H1 (cell line): ENCODE results near the gene HOXD12. TPM values are rescaled to one million over a fixed set of nuclear protein-coding genes. Genes with fewer than 3 reads are reported as not detected.

Experiments used
- ATF3 ChIP-seq: IDR thresholded peaks from 2 replicates; pipeline ENCODE4 v1.6.1; 2011; ENCODE audit warnings: low read depth, mild to moderate bottlenecking, low read length; ENCODE audit not compliant: insufficient read depth
- BRCA1 ChIP-seq: IDR thresholded peaks from 2 replicates; pipeline ENCODE4 v1.6.1; 2012; ENCODE audit warnings: low read depth, low read length, improper control_type of control experiment
- CHD2 ChIP-seq: IDR thresholded peaks from 2 replicates; pipeline ENCODE4 v1.6.1; 2012; ENCODE audit warnings: low read length, improper control_type of control experiment
- CTCF ChIP-seq, 3 experiments: IDR thresholded peaks; 1 replicate in 2 of 3; 2 replicates in 1 of 3; pipeline versions ENCODE4 v1.5.1 to v1.6.1; 2011; ENCODE audit warnings: low read length in 3 of 3, mild to moderate bottlenecking in 3 of 3, inconsistent platforms in 2 of 3, low read depth in 1 of 3, moderate library complexity in 1 of 3; ENCODE audit not compliant: insufficient read depth in 1 of 3; ENCODE audit errors: control extremely low read depth in 1 of 3
- GTF2F1 ChIP-seq: IDR thresholded peaks from 2 replicates; pipeline ENCODE4 v1.6.1; 2012; ENCODE audit warnings: low read depth, low read length, improper control_type of control experiment, borderline replicate concordance
- KDM4A ChIP-seq: IDR thresholded peaks from one replicate; pipeline ENCODE4 v1.7.1; 2012; ENCODE audit warnings: low read depth, mild to moderate bottlenecking, moderate library complexity, low read length, inconsistent platforms; ENCODE audit not compliant: severe bottlenecking
- MAX ChIP-seq: IDR thresholded peaks from 2 replicates; pipeline ENCODE4 v1.6.1; 2012; ENCODE audit warnings: inconsistent platforms
- PHF8 ChIP-seq: fragments of 200-600 bp; sonication (generic); conservative IDR thresholded peaks from 2 replicates; pipeline ENCODE4 v1.7.1; 2012; ENCODE audit warnings: low read depth, mild to moderate bottlenecking, inconsistent platforms, low read length, moderate library complexity
- POU5F1 ChIP-seq: IDR thresholded peaks from 2 replicates; pipeline ENCODE4 v1.6.1; 2011; ENCODE audit warnings: low read depth, mild to moderate bottlenecking, low read length, moderate library complexity
- RAD21 ChIP-seq, 2 experiments: IDR thresholded peaks in 1 of 2; conservative IDR thresholded peaks in 1 of 2; 2 replicates each; pipeline ENCODE4 v1.6.1; 2011; ENCODE audit warnings: low read depth in 2 of 2, low read length in 2 of 2, improper control_type of control experiment in 1 of 2, inconsistent platforms in 1 of 2, mild to moderate bottlenecking in 1 of 2, moderate library complexity in 1 of 2
- RBBP5 ChIP-seq: IDR thresholded peaks from 2 replicates; pipeline ENCODE4 v1.7.1; 2012; ENCODE audit warnings: low read depth, mild to moderate bottlenecking, inconsistent platforms, low read length, moderate library complexity, borderline replicate concordance
- SIN3A ChIP-seq, 2 experiments: IDR thresholded peaks in 1 of 2; conservative IDR thresholded peaks in 1 of 2; 2 replicates each; pipeline ENCODE4 v1.6.1; 2011 to 2012; ENCODE audit warnings: low read length in 2 of 2, improper control_type of control experiment in 1 of 2, low read depth in 1 of 2, mild to moderate bottlenecking in 1 of 2
- SIX5 ChIP-seq: IDR thresholded peaks from 2 replicates; pipeline ENCODE4 v1.6.1; 2011; ENCODE audit warnings: mild to moderate bottlenecking, low read depth, low read length
- SP2 ChIP-seq: IDR thresholded peaks from 2 replicates; pipeline ENCODE4 v1.6.1; 2012; ENCODE audit warnings: mild to moderate bottlenecking, low read length, inconsistent platforms
- TAF1 ChIP-seq: IDR thresholded peaks from 2 replicates; pipeline ENCODE4 v1.6.1; 2011; ENCODE audit warnings: mild to moderate bottlenecking, low read depth, low read length
- ZNF274 ChIP-seq: IDR thresholded peaks from 2 replicates; pipeline ENCODE4 v1.7.0; 2012; ENCODE audit warnings: low read length, borderline replicate concordance; ENCODE audit errors: extremely low read depth
- polyA plus RNA-seq, 7 experiments: library from polyadenylated mRNA; depleted of rRNA in 3 of 7; stranded (reverse) in 5 of 7; unstranded in 2 of 7; fragments of >200 nt in 5 of 7; fragments of 200-250 nt in 2 of 7; gene quantifications; 1 replicate in 5 of 7; 2 replicates in 1 of 7; 4 replicates in 1 of 7; pipeline versions ENCODE4 v1.2.1 to v1.2.3, GENCODE V29; 2011 to 2013; ENCODE audit warnings: missing spikeins in 2 of 7, mixed read lengths in 2 of 7
- total RNA-seq: library from RNA; stranded (reverse); fragmentation: NEBNext Ultra II Directional; extraction: Animal tissue kit (Norgen Biotek cat#: 25700); gene quantifications from 2 replicates; pipeline ENCODE4 v1.2.1, GENCODE V29; 2021

HOXD12 gene
- total and polyA plus RNA-seq, 2 of the 8 experiments (the other 6 are each of a cell fraction or from before 2014, with no cell fraction given) = not detected

GRCh38 chr2:176140513-176141317 is 41.1 kb downstream of the HOXD12 start (continued):
- TF ChIP-seq SP2 = no peak
- TF ChIP-seq CTCF (IDR thresholded peaks at IDR 0.05; ENCODE audit: control extremely low read depth in 1 of 3, insufficient read depth in 1 of 3, low read depth in 1 of 3, low read length in 3 of 3) = peak; percentile 84 to 96 (median 93)
- TF ChIP-seq TAF1 = no peak
- no peak for TF ChIP-seq SIX5
- TF ChIP-seq BRCA1 = no peak
- no peak for TF ChIP-seq CHD2
- peak; percentile 96 for TF ChIP-seq RAD21 (IDR thresholded peaks at IDR 0.05 in 1 of 2, conservative IDR thresholded peaks at IDR 0.05 in 1 of 2; ENCODE audit: low read depth in 2 of 2, low read length in 2 of 2)
- no peak for TF ChIP-seq PHF8
- no peak for TF ChIP-seq ZNF274
- TF ChIP-seq ATF3 = no peak
- no peak for TF ChIP-seq GTF2F1
- TF ChIP-seq MAX = peak; percentile 85
- peak; percentile 100 for TF ChIP-seq KDM4A
- TF ChIP-seq SIN3A (conservative IDR thresholded peaks at IDR 0.05 in 1 of 2, IDR thresholded peaks at IDR 0.05 in 1 of 2; ENCODE audit: low read depth in 1 of 2, low read length in 2 of 2) = 0 out of 4 replicates have a peak, but pooled peaks of 1 of the 2 experiments have one; percentile 37
- TF ChIP-seq RBBP5 = 0 out of 2 replicates have a peak, but pooled peaks have one; percentile 43
- no peak for TF ChIP-seq POU5F1
